Measurements from ENCODE around the gene CDC42BPG.

Gene CDC42BPG

DNA sequence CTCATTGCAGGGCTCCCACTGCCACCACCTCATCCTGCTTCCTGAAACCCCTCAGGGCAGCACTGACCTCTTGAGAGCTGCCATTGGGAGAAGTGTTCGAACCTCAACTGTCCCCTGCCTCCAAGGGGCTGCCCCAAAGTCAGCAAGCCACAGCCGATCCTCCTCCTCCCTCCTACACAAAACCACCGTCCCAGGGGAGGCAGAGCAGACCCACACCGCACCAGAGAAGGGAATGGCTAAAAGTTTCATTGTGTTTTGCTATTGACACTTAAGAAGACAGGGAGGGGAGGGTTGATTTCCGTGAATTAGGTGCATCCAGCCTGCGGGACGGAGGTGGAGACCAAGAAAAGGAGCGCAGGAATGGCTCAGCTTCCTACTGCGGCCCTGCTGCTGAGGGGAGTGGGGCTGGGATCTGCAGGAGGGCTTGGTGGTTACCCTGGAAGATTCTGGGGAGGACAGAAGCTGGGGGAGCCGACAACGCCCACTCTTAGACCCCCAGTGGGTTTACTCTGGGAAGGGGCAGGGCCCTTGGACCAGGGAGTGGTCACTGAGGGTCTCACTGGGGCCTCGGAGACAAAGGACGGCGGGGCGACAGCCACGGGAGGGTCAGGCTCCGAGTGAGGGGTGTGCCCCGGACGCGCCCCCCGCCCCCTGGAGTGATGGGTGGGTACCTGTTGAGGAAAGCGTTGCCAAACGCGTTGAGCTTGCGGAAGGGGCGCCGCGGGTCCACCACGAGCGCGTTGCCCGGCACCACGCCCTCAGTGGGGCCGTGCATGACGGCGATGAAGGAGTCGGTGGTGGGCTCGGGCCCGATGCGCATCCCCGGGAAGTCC is 33.2 kb upstream of the CDC42BPG start:
- H3K36me3 ChIP-seq (ENCODE audit: insufficient read depth, low read length), result peaks cover 3% of the 10 kb centered on the region; the same call in 1 of the 2 replicates
- peak overlapping the region; percentile 93 for H3K4me2 ChIP-seq (ENCODE audit: low read depth, low read length, poor library complexity, severe bottlenecking)
- TF ChIP-seq, protein P1, sequence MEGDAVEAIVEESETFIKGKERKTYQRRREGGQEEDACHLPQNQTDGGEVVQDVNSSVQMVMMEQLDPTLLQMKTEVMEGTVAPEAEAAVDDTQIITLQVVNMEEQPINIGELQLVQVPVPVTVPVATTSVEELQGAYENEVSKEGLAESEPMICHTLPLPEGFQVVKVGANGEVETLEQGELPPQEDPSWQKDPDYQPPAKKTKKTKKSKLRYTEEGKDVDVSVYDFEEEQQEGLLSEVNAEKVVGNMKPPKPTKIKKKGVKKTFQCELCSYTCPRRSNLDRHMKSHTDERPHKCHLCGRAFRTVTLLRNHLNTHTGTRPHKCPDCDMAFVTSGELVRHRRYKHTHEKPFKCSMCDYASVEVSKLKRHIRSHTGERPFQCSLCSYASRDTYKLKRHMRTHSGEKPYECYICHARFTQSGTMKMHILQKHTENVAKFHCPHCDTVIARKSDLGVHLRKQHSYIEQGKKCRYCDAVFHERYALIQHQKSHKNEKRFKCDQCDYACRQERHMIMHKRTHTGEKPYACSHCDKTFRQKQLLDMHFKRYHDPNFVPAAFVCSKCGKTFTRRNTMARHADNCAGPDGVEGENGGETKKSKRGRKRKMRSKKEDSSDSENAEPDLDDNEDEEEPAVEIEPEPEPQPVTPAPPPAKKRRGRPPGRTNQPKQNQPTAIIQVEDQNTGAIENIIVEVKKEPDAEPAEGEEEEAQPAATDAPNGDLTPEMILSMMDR (conservative IDR thresholded peaks at IDR 0.05; ENCODE audit: low read length), result no peak
- no peak for TF ChIP-seq EZH2phosphoT487 (IDR thresholded peaks at IDR 0.05; ENCODE audit: borderline replicate concordance)
- H3K79me2 ChIP-seq (ENCODE audit: insufficient read depth, low read length), result peaks cover 58% of the 10 kb centered on the region
- peak overlapping the region; percentile 80 for H2AFZ ChIP-seq (ENCODE audit: low read length)
- H3K9me2 ChIP-seq (replicated peaks; ENCODE audit: low read depth, low read length), result no peaks in the 10 kb centered on the region
- peaks cover 20% of the 10 kb centered on the region for H4K20me1 ChIP-seq (ENCODE audit: insufficient read depth, low read length, poor library complexity, severe bottlenecking)
- H3K9me3 ChIP-seq (ENCODE audit: insufficient read depth, low read depth, low read length), result no peaks in the 10 kb centered on the region
- 0 out of 2 replicates have a peak, but pooled peaks cover 3% of the 10 kb centered on the region for H3F3A ChIP-seq (ENCODE audit: low read depth)
- H3K27me3 ChIP-seq (ENCODE audit: insufficient read depth, low read length, poor library complexity, severe bottlenecking), result no peaks in the 10 kb centered on the region
- H3K9ac ChIP-seq (ENCODE audit: low read depth, low read length, poor library complexity, severe bottlenecking), result peak overlapping the region; percentile 84
- H3K4me1 ChIP-seq (ENCODE audit: insufficient read depth, low read length, poor library complexity, severe bottlenecking), result peaks cover 53% of the 10 kb centered on the region
- H3K4me3 ChIP-seq (ENCODE audit: low read length, poor library complexity, severe bottlenecking), result peak overlapping the region; percentile 87

DNA sequence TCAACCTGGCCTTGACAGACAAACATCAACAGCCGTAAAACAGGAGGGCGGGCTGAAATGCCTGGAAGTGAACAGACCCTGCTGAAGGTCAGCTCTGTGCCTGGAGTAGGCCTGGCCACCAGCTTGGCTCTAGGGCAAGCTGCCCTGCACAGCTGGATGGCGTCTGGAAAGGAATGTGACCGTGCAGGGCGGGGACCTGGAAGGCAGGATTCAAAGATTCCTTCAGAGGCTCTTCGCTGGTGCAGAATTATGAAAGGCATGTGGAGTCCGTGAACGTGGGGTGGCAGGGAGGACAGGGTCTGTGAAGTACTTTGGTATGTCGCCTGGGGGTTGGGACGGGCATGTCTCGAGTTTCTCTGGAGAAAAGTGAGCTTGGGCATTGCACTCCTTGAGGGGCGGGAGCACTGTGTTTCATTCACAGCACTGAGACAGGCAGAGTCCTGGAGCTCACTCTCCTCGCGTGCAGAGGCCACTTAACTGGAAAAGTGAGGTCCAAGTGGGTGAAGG is 32.4 kb upstream of the CDC42BPG start:
- H3K36me3 ChIP-seq (ENCODE audit: insufficient read depth, low read length), result peaks cover 3% of the 10 kb centered on the region; the same call in 1 of the 2 replicates
- H3K4me2 ChIP-seq (ENCODE audit: low read depth, low read length, poor library complexity, severe bottlenecking), result peak overlapping the region; percentile 93
- H3K9me3 ChIP-seq (ENCODE audit: insufficient read depth, low read depth, low read length), result no peaks in the 10 kb centered on the region
- H2AFZ ChIP-seq (ENCODE audit: low read length), result no peak overlapping the region
- H3K4me3 ChIP-seq (ENCODE audit: low read length, poor library complexity, severe bottlenecking), result peak overlapping the region; percentile 87
- peaks cover 20% of the 10 kb centered on the region for H4K20me1 ChIP-seq (ENCODE audit: insufficient read depth, low read length, poor library complexity, severe bottlenecking)
- no peaks in the 10 kb centered on the region for H3K27me3 ChIP-seq (ENCODE audit: insufficient read depth, low read length, poor library complexity, severe bottlenecking)
- 0 out of 2 replicates have a peak, but pooled peaks cover 3% of the 10 kb centered on the region for H3F3A ChIP-seq (ENCODE audit: low read depth)
- H3K9ac ChIP-seq (ENCODE audit: low read depth, low read length, poor library complexity, severe bottlenecking), result peak overlapping the region; percentile 84
- peaks cover 65% of the 10 kb centered on the region for H3K79me2 ChIP-seq (ENCODE audit: insufficient read depth, low read length)
- peaks cover 57% of the 10 kb centered on the region for H3K4me1 ChIP-seq (ENCODE audit: insufficient read depth, low read length, poor library complexity, severe bottlenecking)
- no peaks in the 10 kb centered on the region for H3K9me2 ChIP-seq (replicated peaks; ENCODE audit: low read depth, low read length)
- TF ChIP-seq, protein P1 (conservative IDR thresholded peaks at IDR 0.05; ENCODE audit: low read length), result no peak
- TF ChIP-seq EZH2phosphoT487 (IDR thresholded peaks at IDR 0.05; ENCODE audit: borderline replicate concordance), result no peak

DNA sequence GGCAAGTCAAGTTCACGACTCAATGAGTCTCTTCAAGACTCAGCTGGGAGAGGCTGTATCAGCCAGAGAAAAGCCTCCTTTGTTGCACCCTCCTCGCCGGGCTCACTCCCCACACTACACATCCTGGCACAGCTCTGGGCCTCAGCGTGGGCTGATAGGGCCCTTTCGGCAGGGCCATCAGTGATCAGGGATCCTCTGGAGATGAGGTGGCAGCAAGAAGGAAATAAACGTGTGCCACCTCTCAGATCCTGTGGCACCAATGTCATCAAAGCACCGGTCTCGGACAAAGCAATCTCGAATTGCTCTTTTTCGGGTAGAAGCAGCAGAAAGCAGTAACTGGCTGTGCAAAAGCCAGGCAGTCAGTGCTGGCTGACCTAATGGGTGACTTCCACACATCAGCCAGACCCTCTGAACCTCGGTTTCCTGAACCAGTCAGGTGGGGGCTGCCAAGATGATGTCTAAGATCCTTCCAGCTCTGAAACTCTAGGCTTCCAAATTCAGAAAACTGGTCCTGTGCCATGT is 31.8 kb upstream of the CDC42BPG start:
- no peak overlapping the region for H2AFZ ChIP-seq (ENCODE audit: low read length)
- H3K9me3 ChIP-seq (ENCODE audit: insufficient read depth, low read depth, low read length), result no peaks in the 10 kb centered on the region
- H4K20me1 ChIP-seq (ENCODE audit: insufficient read depth, low read length, poor library complexity, severe bottlenecking), result peaks cover 20% of the 10 kb centered on the region
- no peaks in the 10 kb centered on the region for H3K27me3 ChIP-seq (ENCODE audit: insufficient read depth, low read length, poor library complexity, severe bottlenecking)
- no peaks in the 10 kb centered on the region for H3K9me2 ChIP-seq (replicated peaks; ENCODE audit: low read depth, low read length)
- H3K4me3 ChIP-seq (ENCODE audit: low read length, poor library complexity, severe bottlenecking), result peak overlapping the region; percentile 87
- peaks cover 63% of the 10 kb centered on the region for H3K4me1 ChIP-seq (ENCODE audit: insufficient read depth, low read length, poor library complexity, severe bottlenecking)
- H3K9ac ChIP-seq (ENCODE audit: low read depth, low read length, poor library complexity, severe bottlenecking), result peak overlapping the region; percentile 84
- H3F3A ChIP-seq (ENCODE audit: low read depth), result 0 out of 2 replicates have a peak, but pooled peaks cover 3% of the 10 kb centered on the region
- H3K4me2 ChIP-seq (ENCODE audit: low read depth, low read length, poor library complexity, severe bottlenecking), result peak overlapping the region; percentile 93
- TF ChIP-seq EZH2phosphoT487 (IDR thresholded peaks at IDR 0.05; ENCODE audit: borderline replicate concordance), result no peak
- TF ChIP-seq, protein P1 (conservative IDR thresholded peaks at IDR 0.05; ENCODE audit: low read length), result no peak
- peaks cover 70% of the 10 kb centered on the region for H3K79me2 ChIP-seq (ENCODE audit: insufficient read depth, low read length)
- H3K36me3 ChIP-seq (ENCODE audit: insufficient read depth, low read length), result peaks cover 3% of the 10 kb centered on the region; the same call in 1 of the 2 replicates
